DND-41 (cell line): ENCODE data around the gene EML6.

Experiments
- EZH2 ChIP-seq: IDR thresholded peaks from 3 replicates; pipeline ENCODE4 v1.6.1; 2012; ENCODE audit warnings: borderline replicate concordance, low read depth, mild to moderate bottlenecking, moderate library complexity, low read length, inconsistent platforms; ENCODE audit not compliant: severe bottlenecking
- TF ChIP-seq, protein P1 (sequence below): IDR thresholded peaks from 2 replicates; pipeline ENCODE4 v1.5.1; 2012; ENCODE audit warnings: borderline replicate concordance, low read length, moderate library complexity, mild to moderate bottlenecking; ENCODE audit not compliant: poor library complexity, severe bottlenecking; ENCODE audit errors: extremely low read depth

DNA sequence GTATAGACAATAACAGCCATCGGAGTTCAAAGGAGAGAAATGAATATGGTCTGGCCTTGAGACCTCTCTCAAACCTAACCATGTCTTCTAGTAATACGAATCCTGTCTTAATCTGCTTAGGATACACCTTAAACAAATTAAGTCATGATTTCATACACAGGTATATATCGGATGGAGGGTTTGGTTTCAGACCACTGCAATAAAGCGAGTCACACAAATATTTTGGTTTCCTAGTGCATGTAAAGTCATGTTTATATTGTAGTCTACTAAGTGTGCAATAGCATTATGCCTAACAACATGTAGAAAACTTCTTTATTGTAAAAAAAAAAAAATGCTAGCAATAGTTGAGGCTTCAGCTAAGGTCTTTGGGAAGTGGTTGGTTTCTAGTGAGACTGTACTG is 73.8 kb downstream of the EML6 start:
- TF ChIP-seq, protein P1, sequence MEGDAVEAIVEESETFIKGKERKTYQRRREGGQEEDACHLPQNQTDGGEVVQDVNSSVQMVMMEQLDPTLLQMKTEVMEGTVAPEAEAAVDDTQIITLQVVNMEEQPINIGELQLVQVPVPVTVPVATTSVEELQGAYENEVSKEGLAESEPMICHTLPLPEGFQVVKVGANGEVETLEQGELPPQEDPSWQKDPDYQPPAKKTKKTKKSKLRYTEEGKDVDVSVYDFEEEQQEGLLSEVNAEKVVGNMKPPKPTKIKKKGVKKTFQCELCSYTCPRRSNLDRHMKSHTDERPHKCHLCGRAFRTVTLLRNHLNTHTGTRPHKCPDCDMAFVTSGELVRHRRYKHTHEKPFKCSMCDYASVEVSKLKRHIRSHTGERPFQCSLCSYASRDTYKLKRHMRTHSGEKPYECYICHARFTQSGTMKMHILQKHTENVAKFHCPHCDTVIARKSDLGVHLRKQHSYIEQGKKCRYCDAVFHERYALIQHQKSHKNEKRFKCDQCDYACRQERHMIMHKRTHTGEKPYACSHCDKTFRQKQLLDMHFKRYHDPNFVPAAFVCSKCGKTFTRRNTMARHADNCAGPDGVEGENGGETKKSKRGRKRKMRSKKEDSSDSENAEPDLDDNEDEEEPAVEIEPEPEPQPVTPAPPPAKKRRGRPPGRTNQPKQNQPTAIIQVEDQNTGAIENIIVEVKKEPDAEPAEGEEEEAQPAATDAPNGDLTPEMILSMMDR: no peak
- TF ChIP-seq EZH2: no peak
